Keratinocyte (primary cell): Measurements from ENCODE around the gene ANKS6.

ENCODE experiments used
- EZH2 ChIP-seq: IDR thresholded peaks from one replicate; pipeline ENCODE4 v1.6.1; 2012; ENCODE audit warnings: inconsistent platforms, mild to moderate bottlenecking, low read length, moderate library complexity
- TF ChIP-seq, protein P1 (sequence below), 3 experiments: IDR thresholded peaks in 1 of 3; conservative IDR thresholded peaks in 1 of 3; optimal IDR thresholded peaks in 1 of 3; 2 replicates in 2 of 3; 3 replicates in 1 of 3; pipeline versions ENCODE3 to v1.5.1; 2011; ENCODE audit warnings: low read length in 3 of 3, mild to moderate bottlenecking in 3 of 3, moderate library complexity in 2 of 3, control low read depth in 1 of 3, inconsistent platforms in 1 of 3; ENCODE audit not compliant: insufficient read depth in 2 of 3; ENCODE audit errors: extremely low read depth in 1 of 3

DNA sequence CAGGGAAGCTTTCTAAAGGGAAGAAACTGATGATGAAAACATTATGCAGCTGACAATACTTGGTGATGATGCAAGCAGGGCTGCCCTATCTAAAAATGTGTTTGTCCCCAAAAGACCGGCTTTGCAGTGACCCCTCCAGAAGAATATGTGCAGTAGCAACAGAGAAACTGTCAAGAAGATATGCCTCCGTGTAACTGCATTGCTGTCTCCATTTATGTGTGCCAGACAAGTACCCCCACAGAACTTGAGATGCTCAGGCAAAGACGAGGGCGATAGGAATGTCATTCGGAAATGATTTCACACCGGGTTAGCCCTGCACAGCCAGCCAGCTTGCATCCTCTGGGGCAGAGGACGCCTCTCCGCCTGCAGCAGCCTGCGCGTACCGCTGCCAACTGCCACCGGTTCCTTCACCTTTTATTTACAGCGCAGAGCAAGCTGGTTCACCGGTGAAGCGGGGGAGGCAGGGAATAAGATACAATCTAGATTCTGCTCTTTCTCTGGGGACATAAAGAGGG, 89.6 kb downstream of the ANKS6 start:
- TF ChIP-seq EZH2: no peak
- TF ChIP-seq, protein P1, sequence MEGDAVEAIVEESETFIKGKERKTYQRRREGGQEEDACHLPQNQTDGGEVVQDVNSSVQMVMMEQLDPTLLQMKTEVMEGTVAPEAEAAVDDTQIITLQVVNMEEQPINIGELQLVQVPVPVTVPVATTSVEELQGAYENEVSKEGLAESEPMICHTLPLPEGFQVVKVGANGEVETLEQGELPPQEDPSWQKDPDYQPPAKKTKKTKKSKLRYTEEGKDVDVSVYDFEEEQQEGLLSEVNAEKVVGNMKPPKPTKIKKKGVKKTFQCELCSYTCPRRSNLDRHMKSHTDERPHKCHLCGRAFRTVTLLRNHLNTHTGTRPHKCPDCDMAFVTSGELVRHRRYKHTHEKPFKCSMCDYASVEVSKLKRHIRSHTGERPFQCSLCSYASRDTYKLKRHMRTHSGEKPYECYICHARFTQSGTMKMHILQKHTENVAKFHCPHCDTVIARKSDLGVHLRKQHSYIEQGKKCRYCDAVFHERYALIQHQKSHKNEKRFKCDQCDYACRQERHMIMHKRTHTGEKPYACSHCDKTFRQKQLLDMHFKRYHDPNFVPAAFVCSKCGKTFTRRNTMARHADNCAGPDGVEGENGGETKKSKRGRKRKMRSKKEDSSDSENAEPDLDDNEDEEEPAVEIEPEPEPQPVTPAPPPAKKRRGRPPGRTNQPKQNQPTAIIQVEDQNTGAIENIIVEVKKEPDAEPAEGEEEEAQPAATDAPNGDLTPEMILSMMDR (optimal IDR thresholded peaks at IDR 0.05 in 1 of 3, IDR thresholded peaks at IDR 0.05 in 1 of 3, conservative IDR thresholded peaks at IDR 0.05 in 1 of 3; ENCODE audit: extremely low read depth in 1 of 3, insufficient read depth in 2 of 3, low read length in 3 of 3): no peak
